Progenitor cell of endocrine pancreas (in vitro differentiated cells): ENCODE results near the gene NUP153. TPM values are rescaled to one million over a fixed set of nuclear protein-coding genes. Genes with fewer than 3 reads are reported as not detected.
A peak's percentile ranks its signal among the peaks of the same experiment; 100 is the strongest.
"Not testable (repeated sequence)": the region's sequence is repeated elsewhere in the genome, so short reads cannot be mapped to it uniquely, and the experiment has no call there.

Experiments
- DNase-seq: peaks from one replicate; pipeline ENCODE4 v3.0.0; 2021; ENCODE audit warnings: low spot score; ENCODE audit not compliant: unreplicated experiment
- H3K27ac Mint-ChIP-seq: 2 replicates; pipeline ENCODE4 v1.8.0; 2021; ENCODE audit warnings: mild to moderate bottlenecking, moderate library complexity, mixed read lengths
- H3K27me3 Mint-ChIP-seq: 2 replicates; pipeline ENCODE4 v1.8.0; 2021; ENCODE audit warnings: mixed read lengths
- H3K36me3 Mint-ChIP-seq: 2 replicates; pipeline ENCODE4 v1.8.0; 2022; ENCODE audit warnings: mixed read lengths; ENCODE audit not compliant: insufficient read depth
- H3K4me1 Mint-ChIP-seq: 2 replicates; pipeline ENCODE4 v1.8.0; 2021; ENCODE audit warnings: low read depth, mixed read lengths
- H3K4me3 Mint-ChIP-seq: 2 replicates; pipeline ENCODE4 v1.8.0; 2021; ENCODE audit warnings: low read depth, mild to moderate bottlenecking, moderate library complexity, mixed read lengths
- H3K9me3 Mint-ChIP-seq: 2 replicates; pipeline ENCODE4 v1.8.0; 2021; ENCODE audit warnings: low read depth, mixed read lengths
- total RNA-seq: library from RNA; stranded (reverse); gene quantifications from 2 replicates; pipeline ENCODE4 v1.2.1, GENCODE V29; 2021
- TF ChIP-seq, protein P1 (sequence below): fragments of 200-600 bp; sonication (generic); IDR thresholded peaks from one replicate; pipeline ENCODE4 v1.5.0; 2021; ENCODE audit warnings: antibody characterized with exemption, mild to moderate bottlenecking; ENCODE audit not compliant: unreplicated experiment

Gene NUP153
- total RNA-seq, 1 donor from 2014 or later: 50.3 TPM

DNA sequence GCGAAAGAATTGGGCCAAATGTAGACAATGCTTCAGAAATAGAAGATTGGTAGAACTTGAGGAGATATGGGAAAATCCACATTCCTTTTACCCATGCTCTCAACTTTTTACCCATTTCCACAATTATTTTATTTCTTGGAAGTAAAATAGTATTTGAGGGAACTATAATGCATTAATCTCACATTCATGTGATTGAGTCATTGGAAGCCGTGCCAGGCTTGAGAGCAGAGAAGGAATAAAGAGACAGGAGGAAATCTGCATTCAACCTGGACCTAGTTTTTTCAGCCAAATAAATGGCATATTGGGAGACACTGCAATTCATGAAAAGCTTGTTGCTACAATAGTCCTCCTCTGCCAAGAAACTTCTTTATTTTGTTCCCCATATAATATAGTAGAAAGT, 2.8 kb upstream of the NUP153 start:
- Mint-ChIP-seq H3K4me1 (peaks cover 20% of the 10 kb centered on the region), H3K27me3 (no peaks in the 10 kb centered on the region), H3K4me3 (no peak overlapping the region), H3K36me3 (no peaks in the 10 kb centered on the region), H3K9me3 (no peaks in the 10 kb centered on the region), H3K27ac (no peak overlapping the region)
- DNase-seq: no peak
- TF ChIP-seq, protein P1, sequence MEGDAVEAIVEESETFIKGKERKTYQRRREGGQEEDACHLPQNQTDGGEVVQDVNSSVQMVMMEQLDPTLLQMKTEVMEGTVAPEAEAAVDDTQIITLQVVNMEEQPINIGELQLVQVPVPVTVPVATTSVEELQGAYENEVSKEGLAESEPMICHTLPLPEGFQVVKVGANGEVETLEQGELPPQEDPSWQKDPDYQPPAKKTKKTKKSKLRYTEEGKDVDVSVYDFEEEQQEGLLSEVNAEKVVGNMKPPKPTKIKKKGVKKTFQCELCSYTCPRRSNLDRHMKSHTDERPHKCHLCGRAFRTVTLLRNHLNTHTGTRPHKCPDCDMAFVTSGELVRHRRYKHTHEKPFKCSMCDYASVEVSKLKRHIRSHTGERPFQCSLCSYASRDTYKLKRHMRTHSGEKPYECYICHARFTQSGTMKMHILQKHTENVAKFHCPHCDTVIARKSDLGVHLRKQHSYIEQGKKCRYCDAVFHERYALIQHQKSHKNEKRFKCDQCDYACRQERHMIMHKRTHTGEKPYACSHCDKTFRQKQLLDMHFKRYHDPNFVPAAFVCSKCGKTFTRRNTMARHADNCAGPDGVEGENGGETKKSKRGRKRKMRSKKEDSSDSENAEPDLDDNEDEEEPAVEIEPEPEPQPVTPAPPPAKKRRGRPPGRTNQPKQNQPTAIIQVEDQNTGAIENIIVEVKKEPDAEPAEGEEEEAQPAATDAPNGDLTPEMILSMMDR: no peak

DNA sequence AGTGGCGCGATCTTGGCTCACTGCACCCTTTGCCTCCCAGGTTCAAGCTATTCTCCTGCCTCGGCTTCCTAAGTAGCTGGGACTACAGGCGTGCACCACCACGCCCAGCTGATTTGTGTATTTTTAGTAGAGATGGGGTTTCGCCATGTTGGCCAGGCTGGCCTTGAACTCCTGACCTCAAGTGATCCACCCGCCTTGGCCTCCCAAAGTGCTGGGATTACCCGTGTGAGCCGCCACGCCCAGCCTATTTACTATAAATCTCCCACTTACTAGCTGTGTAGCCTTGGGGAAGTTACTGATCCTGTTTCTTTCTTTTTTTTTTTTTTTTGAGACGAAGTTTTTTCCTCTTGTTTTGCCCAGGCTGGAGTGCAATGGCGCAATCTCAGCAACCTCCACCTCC, 1.3 kb upstream of the NUP153 start:
- not testable (repeated sequence) for H3K9me3 Mint-ChIP-seq, DNase-seq, H3K27me3 Mint-ChIP-seq, H3K27ac Mint-ChIP-seq, H3K36me3 Mint-ChIP-seq
- Mint-ChIP-seq H3K4me3 (peak overlapping the region; percentile 24), H3K4me1 (peaks cover 13% of the 10 kb centered on the region)

DNA sequence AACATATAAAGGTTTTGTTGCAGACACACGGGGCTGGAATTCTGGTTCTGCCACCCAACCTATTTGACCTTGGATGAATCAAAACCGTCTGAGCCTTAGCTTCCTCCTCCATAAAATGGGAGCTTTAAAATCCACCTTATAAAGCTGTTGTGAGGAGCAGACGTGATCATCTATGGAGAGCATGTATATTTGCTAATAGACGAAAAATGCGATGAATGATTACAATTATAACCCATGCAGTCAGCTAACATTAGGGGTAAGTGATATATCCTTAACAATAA, 586 bp upstream of the NUP153 start:
- Mint-ChIP-seq H3K4me1 (peaks cover 7% of the 10 kb centered on the region), H3K27me3 (no peaks in the 10 kb centered on the region), H3K9me3 (no peaks in the 10 kb centered on the region), H3K4me3 (peak overlapping the region; percentile 82), H3K27ac (peak overlapping the region; percentile 96), H3K36me3 (no peaks in the 10 kb centered on the region)
- no peak for DNase-seq
- TF ChIP-seq, protein P1: no peak

DNA sequence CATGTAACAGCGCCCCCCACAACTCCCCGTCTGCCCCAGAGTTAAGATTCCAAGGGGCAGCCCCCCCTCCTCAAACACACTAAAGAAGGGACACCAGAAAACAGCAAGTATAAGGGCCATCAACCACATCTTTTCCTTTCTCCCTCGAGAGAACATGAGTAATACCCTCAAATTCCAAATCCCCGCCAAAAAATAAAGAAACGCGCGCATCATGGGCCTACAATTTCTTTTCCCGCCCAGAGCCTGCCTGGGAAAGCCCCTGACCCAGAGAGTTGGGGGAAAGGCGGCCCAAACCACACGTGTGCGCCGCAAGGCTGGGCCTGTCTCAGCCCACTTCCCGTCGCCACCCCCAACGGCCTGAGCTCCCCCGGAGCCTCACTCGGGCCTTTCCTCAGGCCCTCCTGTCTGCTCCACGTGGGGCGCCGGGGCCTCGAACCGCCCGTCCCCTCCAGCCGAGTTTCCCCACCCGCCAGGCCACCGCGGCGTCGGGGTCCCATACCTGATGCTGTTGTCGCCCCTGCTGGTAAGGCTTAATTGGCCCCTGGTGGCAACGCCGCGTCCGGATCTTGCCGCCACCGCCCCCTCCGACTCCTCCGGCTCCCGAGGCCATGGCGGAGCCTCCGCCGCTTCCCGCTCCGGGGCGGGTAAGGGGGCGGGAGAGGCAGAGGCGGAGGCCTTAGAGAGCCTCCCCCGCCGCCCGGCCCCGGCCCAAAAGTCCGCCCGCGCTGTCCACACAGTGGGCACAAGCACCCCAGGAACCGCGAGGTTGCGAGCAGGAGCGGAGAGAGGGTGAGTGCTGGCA, 746 bp downstream of the NUP153 start:
- Mint-ChIP-seq H3K27ac (peak overlapping the region; percentile 96), H3K27me3 (no peaks in the 10 kb centered on the region)

DNA sequence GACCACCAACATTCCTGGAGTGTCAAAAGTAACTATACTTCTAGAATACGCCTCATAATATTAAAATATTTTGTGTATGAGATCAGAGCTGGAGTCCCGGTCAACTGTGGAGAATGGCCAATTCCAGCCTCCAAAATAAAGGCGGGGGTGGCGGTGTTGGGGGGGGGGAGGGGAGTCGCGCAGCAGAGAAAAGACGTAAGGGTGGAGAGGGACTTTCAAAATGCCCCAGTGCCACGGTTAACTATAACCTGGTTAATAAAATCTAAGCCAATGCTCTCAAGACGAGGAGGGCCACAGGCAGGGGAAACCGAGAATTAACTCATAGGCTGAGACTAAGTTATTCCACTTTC, 1.3 kb downstream of the NUP153 start:
- no peak for DNase-seq
- H3K27me3 Mint-ChIP-seq: no peaks in the 10 kb centered on the region
- TF ChIP-seq, protein P1: no peak

More for the DNA sequence above, 746 bp downstream of the NUP153 start:
- peaks cover 7% of the 10 kb centered on the region for H3K4me1 Mint-ChIP-seq
- H3K4me3 Mint-ChIP-seq: peak overlapping the region; percentile 82
- no peaks in the 10 kb centered on the region for H3K9me3 Mint-ChIP-seq
- H3K36me3 Mint-ChIP-seq: no peaks in the 10 kb centered on the region
- DNase-seq: peak; percentile 58
- TF ChIP-seq, protein P1: peak; percentile 21

DNA sequence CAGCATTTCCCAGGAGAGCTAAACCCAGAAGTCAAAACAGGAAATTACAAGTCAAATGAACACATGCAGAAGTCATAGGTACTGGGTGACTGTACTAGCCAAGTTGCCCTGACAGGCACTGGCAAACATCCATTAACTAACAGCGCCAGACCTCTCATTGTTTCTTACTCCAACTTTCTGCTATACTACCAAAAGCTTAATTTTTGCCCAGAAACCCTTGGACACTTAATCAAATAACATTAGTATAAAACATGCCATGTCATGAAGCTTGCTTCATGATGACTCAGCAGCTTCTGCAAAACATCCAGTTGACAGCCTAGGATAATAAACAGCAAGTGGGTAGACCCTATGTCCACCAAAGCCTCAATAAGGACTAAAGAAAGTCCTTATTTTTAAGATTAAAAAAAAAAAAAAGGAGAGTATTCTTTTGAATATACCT, 3.5 kb downstream of the NUP153 start:
- Mint-ChIP-seq H3K4me3 (no peak overlapping the region), H3K4me1 (peaks cover 7% of the 10 kb centered on the region), H3K27me3 (no peaks in the 10 kb centered on the region), H3K36me3 (peaks cover 2% of the 10 kb centered on the region), H3K27ac (no peak overlapping the region), H3K9me3 (no peaks in the 10 kb centered on the region)
- TF ChIP-seq, protein P1: no peak
- DNase-seq: no peak

More for the DNA sequence above, 1.3 kb downstream of the NUP153 start:
- H3K36me3 Mint-ChIP-seq: no peaks in the 10 kb centered on the region
- H3K4me3 Mint-ChIP-seq: peak overlapping the region; percentile 82
- no peaks in the 10 kb centered on the region for H3K9me3 Mint-ChIP-seq
- H3K4me1 Mint-ChIP-seq: peaks cover 7% of the 10 kb centered on the region
- H3K27ac Mint-ChIP-seq: peak overlapping the region; percentile 96
